ENCODE results near the gene IPO8. TPM values are rescaled to one million over a fixed set of nuclear protein-coding genes. Genes with fewer than 3 reads are reported as not detected.

Gene IPO8
- total RNA-seq, 1 donor, result 25.7 TPM

DNA sequence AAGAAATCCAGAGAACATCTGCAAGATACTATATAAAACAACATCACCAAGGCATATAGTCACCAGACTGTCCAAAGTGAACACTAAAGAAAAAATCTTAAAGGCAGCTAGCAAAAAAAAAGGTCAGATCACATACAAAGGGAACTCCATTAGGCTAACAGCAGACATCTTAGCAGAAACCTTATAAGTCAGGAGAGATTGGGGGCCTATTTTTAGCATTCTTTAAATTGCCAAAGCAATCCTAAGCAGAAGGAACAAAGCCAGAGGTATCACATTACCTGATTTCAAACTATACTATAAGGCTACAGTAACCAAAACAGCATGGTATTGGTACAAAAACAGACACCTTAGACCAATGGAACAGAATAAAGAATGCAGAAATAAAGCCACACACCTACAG, 92.5 kb downstream of the IPO8 start:
- no peak for TF ChIP-seq CTCF (IDR thresholded peaks at IDR 0.05; ENCODE audit: extremely low read depth, low read depth, low read length)

DNA sequence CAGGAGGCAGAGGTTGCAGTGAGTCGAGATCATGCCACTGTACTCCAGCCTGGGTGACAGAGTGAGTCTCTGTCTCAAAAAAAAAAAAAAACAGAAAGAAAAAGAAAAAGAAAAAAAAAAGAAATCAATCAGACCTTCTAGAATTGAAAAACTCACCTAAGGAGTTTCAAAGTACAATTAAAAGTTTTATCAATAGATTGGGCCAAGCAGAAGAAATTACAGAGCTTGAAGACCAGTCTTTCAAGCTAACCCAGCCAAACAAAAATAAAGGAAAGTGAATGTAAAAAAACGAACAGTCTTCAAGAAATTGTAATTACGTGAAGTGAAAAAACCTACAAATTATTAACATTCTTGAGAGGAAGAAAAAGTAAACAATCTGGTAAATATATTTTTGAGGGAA, 93.0 kb downstream of the IPO8 start:
- Histone ChIP-seq H3K4me1 (ENCODE audit: insufficient read depth, low read length) (no peaks in the 10 kb centered on the region), H4K20me1 (ENCODE audit: insufficient read depth, low read length) (no peaks in the 10 kb centered on the region), H3K9me3 (ENCODE audit: low read depth, low read length) (no peaks in the 10 kb centered on the region), H3K27ac (ENCODE audit: low read depth, low read length) (no peak overlapping the region), H3K4me2 (ENCODE audit: insufficient read depth, low read length) (no peak overlapping the region), H3K79me2 (ENCODE audit: insufficient read depth, low read length) (no peaks in the 10 kb centered on the region), H2AFZ (ENCODE audit: low read length) (no peak overlapping the region), H3K4me3 (ENCODE audit: insufficient read depth, low read length) (no peak overlapping the region), H3K27me3 (ENCODE audit: insufficient read depth, low read length) (no peaks in the 10 kb centered on the region), H3K36me3 (ENCODE audit: insufficient read depth, low read length) (no peaks in the 10 kb centered on the region)
- TF ChIP-seq CTCF (IDR thresholded peaks at IDR 0.05; ENCODE audit: extremely low read depth, low read depth, low read length), result no peak
- DNase-seq (ENCODE audit: insufficient read length, low spot score, missing footprints), result no peak

More for the DNA sequence above, 92.5 kb downstream of the IPO8 start:
- H3K27me3 ChIP-seq (ENCODE audit: insufficient read depth, low read length), result no peaks in the 10 kb centered on the region
- H3K4me2 ChIP-seq (ENCODE audit: insufficient read depth, low read length), result no peak overlapping the region
- H3K4me3 ChIP-seq (ENCODE audit: insufficient read depth, low read length), result no peak overlapping the region
- H3K9me3 ChIP-seq (ENCODE audit: low read depth, low read length), result no peaks in the 10 kb centered on the region
- no peaks in the 10 kb centered on the region for H3K36me3 ChIP-seq (ENCODE audit: insufficient read depth, low read length)
- no peak overlapping the region for H2AFZ ChIP-seq (ENCODE audit: low read length)
- H3K79me2 ChIP-seq (ENCODE audit: insufficient read depth, low read length), result no peaks in the 10 kb centered on the region
- DNase-seq (ENCODE audit: insufficient read length, low spot score, missing footprints), result no peak
- H4K20me1 ChIP-seq (ENCODE audit: insufficient read depth, low read length), result no peaks in the 10 kb centered on the region
- H3K4me1 ChIP-seq (ENCODE audit: insufficient read depth, low read length), result no peaks in the 10 kb centered on the region
- H3K27ac ChIP-seq (ENCODE audit: low read depth, low read length), result no peak overlapping the region

DNA sequence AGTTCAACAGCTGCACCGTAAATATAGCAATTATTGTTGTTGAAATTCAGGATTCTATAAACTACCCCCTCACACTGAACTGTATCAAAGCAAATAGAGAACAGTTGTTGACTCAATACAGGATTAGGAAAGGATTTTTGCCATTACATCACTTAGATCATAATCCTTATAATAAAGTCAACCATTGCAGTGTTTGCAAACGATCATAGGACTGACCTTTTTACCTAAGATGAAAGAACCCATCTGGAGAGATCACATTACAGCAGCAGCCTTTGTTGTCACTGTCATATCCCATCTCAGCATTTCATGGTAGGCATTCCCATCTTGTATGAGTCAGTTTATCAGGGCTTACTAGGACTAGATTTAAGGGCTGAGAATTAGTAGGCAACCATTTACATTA, 96.1 kb downstream of the IPO8 start:
- Histone ChIP-seq H3K4me2 (ENCODE audit: insufficient read depth, low read length) (no peak overlapping the region), H3K27me3 (ENCODE audit: insufficient read depth, low read length) (no peaks in the 10 kb centered on the region), H3K36me3 (ENCODE audit: insufficient read depth, low read length) (no peaks in the 10 kb centered on the region), H3K4me1 (ENCODE audit: insufficient read depth, low read length) (no peaks in the 10 kb centered on the region), H3K79me2 (ENCODE audit: insufficient read depth, low read length) (no peaks in the 10 kb centered on the region), H3K27ac (ENCODE audit: low read depth, low read length) (no peak overlapping the region), H3K9me3 (ENCODE audit: low read depth, low read length) (no peaks in the 10 kb centered on the region), H2AFZ (ENCODE audit: low read length) (no peak overlapping the region), H3K4me3 (ENCODE audit: insufficient read depth, low read length) (no peak overlapping the region), H4K20me1 (ENCODE audit: insufficient read depth, low read length) (no peaks in the 10 kb centered on the region)
- TF ChIP-seq CTCF (IDR thresholded peaks at IDR 0.05; ENCODE audit: extremely low read depth, low read depth, low read length), result no peak
- no peak for DNase-seq (ENCODE audit: insufficient read length, low spot score, missing footprints)

GRCh38 chr12:30598889-30599288, 96.8 kb downstream of the IPO8 start:
- Histone ChIP-seq H3K4me3 (ENCODE audit: insufficient read depth, low read length) (no peak overlapping the region), H3K4me2 (ENCODE audit: insufficient read depth, low read length) (no peak overlapping the region), H3K36me3 (ENCODE audit: insufficient read depth, low read length) (no peaks in the 10 kb centered on the region), H2AFZ (ENCODE audit: low read length) (no peak overlapping the region), H3K27me3 (ENCODE audit: insufficient read depth, low read length) (no peaks in the 10 kb centered on the region), H4K20me1 (ENCODE audit: insufficient read depth, low read length) (no peaks in the 10 kb centered on the region), H3K79me2 (ENCODE audit: insufficient read depth, low read length) (no peaks in the 10 kb centered on the region), H3K9me3 (ENCODE audit: low read depth, low read length) (no peaks in the 10 kb centered on the region), H3K4me1 (ENCODE audit: insufficient read depth, low read length) (no peaks in the 10 kb centered on the region), H3K27ac (ENCODE audit: low read depth, low read length) (no peak overlapping the region)
- no peak for DNase-seq (ENCODE audit: insufficient read length, low spot score, missing footprints)
- TF ChIP-seq CTCF (IDR thresholded peaks at IDR 0.05; ENCODE audit: extremely low read depth, low read depth, low read length), result no peak

Measured in osteoblast (primary cell).